Stimulated activated CD4-positive, alpha-beta T cell treated with anti-CD3 and anti-CD28 coated beads, TNF-alpha, amount 100 ng/mL, for 48 hours (primary cell): Measurements from ENCODE around the gene SUSD5.
"Not testable (repeated sequence)": the region's sequence is repeated elsewhere in the genome, so short reads cannot be mapped to it uniquely, and the experiment has no call there.

ENCODE experiments used
- DNase-seq, 3 donors: peaks; one replicate each; pipeline ENCODE4 v3.0.0-alpha.2; 2020; ENCODE audit warnings: low read depth in 3 of 3

The SUSD5 gene

GRCh38 chr3:33194303-33194702, 24.3 kb downstream of the SUSD5 start:
- DNase-seq = no peak

GRCh38 chr3:33187368-33187634, 31.3 kb downstream of the SUSD5 start:
- DNase-seq = no peak

GRCh38 chr3:33186524-33187367, 31.9 kb downstream of the SUSD5 start:
- no peak for DNase-seq

GRCh38 chr3:33184863-33185262, 33.7 kb downstream of the SUSD5 start:
- DNase-seq = no peak

- not testable (repeated sequence) for DNase-seq
Observed at GRCh38 chr3:33181641-33182040, 37.0 kb downstream of the SUSD5 start.

- no peak for DNase-seq
Observed at GRCh38 chr3:33181229-33181628, 37.4 kb downstream of the SUSD5 start.

GRCh38 chr3:33179132-33179531, 39.5 kb downstream of the SUSD5 start:
- no peak for DNase-seq

GRCh38 chr3:33174711-33175414, 43.7 kb downstream of the SUSD5 start:
- DNase-seq = no peak

GRCh38 chr3:33174095-33174494, 44.5 kb downstream of the SUSD5 start:
- DNase-seq = no peak

GRCh38 chr3:33173672-33174071, 44.9 kb downstream of the SUSD5 start:
- DNase-seq = no peak

GRCh38 chr3:33173103-33173502, 45.5 kb downstream of the SUSD5 start:
- DNase-seq = no peak

GRCh38 chr3:33171580-33171979, 47.0 kb downstream of the SUSD5 start:
- no peak for DNase-seq

- DNase-seq = no peak
Observed at GRCh38 chr3:33170531-33170930, 48.1 kb downstream of the SUSD5 start.

GRCh38 chr3:33167716-33168336, 50.8 kb downstream of the SUSD5 start:
- DNase-seq = no peak

GRCh38 chr3:33167284-33167683, 51.3 kb downstream of the SUSD5 start:
- no peak for DNase-seq

GRCh38 chr3:33166095-33166494, 52.5 kb downstream of the SUSD5 start:
- no peak for DNase-seq

GRCh38 chr3:33165372-33165771, 53.2 kb downstream of the SUSD5 start:
- DNase-seq = no peak

GRCh38 chr3:33162621-33163020, 56.0 kb downstream of the SUSD5 start:
- DNase-seq = not testable (repeated sequence)

- DNase-seq = no peak
Observed at GRCh38 chr3:33159981-33160380, 58.6 kb downstream of the SUSD5 start.

GRCh38 chr3:33159234-33159633, 59.4 kb downstream of the SUSD5 start:
- no peak for DNase-seq

- DNase-seq = no peak
Observed at GRCh38 chr3:33155301-33155700, 63.3 kb downstream of the SUSD5 start.

GRCh38 chr3:33153782-33154181, 64.8 kb downstream of the SUSD5 start:
- DNase-seq = no peak
